GM21367 (cell line): Measurements from ENCODE around the gene CEP20.
"Not testable (repeated sequence)": the region's sequence is repeated elsewhere in the genome, so short reads cannot be mapped to it uniquely, and the experiment has no call there.

Experiments
- ATAC-seq: cut with Tn5 transposase; IDR thresholded peaks from one replicate; pipeline ENCODE4 v1.9.1; 2021; ENCODE audit not compliant: unreplicated experiment

Gene CEP20

DNA sequence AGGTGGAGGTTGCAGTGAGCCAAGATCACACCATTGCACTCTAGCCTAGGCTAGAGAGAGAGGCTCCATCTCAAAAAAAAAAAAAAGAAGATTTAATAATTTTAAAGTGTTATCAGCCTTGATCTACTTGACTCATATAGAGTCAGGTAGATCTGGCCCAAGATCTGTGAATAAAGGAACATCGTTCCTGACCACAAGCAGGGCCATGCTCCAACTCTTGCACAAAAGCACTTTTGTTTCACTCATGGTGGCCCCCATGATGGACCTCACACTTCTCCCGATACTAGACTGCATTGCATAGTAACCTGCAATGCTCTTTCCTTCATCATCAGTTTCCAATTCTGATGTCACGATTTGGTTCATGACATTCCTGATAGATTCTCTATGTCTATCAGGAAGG, 26.4 kb downstream of the CEP20 start:
- no peak for ATAC-seq

DNA sequence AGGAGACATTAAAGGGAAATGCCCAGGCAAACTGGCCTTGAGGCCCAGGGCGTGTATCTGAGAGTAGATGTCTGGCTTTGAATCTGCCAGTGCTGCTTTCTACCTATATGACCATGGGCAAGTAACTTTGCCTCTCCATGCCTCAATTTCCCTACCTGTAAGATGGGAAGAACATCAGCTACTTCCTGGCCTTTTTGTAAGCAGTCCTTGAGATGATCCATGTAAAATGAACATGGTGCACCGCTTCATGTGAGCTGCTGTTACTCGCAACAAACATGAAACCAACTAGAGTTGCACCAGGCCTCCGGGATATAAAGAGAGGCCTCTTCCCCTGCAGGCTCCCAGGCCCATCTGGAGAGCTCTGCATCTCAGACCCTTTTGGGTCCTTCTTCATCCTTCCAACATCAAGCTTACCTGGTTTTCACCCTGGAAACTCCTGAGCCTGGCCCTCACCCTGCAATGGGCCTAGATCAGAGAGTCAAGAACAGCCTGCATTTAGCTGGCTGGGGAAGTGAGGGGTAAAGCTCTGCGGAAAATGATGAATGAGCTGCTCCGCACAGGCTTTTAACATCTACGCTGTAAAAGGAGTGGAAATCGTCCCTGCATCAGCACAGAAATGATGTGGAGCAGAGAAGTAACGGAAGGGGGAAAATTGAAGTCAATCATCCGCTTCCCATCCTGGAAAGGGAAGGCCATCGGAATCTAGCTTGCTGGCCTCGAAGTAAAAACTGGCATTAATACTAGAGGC, 29.3 kb downstream of the CEP20 start:
- no peak for ATAC-seq

DNA sequence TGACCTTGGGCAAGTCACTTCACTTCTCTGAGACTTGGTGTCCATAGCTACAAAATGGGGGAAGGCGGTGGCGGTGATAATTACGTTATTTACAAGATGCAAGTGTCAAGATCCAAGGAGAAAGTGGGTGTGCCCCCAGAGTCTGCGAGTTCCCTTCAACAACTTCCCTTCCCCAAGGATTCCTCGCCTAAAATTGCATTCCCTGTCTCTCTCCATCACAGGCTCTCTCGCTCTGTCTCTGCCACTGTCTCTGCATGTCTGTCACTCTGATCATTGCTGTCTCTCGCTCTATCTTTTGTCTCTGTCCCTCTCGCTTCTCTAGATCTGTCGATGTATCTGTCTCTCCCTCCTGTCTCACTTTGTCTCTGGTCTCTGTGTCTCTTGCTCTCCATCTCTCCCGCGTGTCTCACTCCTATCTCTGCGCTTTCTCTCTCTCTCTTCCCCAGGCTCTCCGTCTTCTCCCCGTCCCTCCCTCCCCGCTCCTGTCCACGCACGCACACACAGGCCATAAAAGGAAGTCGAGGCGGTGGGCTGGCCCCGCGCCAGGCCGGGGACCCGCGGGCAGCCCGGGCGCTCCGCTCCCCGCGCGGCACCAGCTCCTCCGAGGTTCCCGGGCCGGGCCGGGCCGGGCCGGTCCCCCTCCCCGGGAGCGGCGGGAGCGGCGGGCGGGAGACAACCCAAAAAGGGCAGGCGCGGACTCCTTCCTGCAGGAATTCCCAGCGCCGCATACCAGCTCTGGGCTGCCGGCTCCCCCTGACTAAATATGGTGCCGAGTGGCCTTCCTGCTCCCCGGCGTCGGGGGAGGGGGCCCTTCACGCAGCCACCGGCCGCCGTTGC, 30.5 kb downstream of the CEP20 start:
- no peak for ATAC-seq

DNA sequence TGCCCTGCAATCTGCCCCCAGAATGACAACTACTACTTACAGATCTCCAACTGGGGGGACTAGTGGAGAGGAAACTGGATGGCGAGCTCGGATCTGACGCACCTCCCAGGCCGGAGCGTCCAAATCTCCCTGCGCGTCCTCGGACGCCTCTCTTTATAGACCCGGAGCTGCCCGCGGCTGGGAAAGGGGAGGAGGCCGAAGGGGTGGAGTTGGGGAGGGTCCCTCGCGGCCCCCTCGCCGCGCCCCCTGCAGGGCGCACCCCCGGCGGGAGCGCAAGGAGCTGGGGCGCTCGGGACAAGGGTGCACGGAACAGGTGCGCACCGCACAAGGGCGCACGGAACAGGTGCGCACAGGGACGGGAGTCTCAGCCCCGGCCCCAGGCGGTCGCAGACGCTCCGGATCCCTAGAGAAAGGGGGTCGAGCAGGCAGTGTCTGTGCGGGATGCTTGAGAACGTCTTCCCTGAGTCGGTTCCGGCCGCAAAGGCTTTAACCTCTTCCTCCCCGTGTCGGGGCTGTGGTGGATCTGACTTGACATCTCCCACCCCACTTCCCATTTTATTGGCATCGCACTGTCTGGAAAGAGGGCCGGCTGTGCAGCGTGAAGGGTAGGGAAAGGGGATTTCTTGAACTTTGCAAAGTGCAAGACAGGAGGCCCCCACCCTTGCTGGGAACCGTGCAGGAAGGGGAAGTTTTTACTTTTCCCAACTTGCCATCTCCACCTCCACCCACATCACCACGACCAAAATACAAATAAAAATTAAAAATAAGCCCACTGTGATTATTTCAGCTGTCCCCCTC, 31.3 kb downstream of the CEP20 start, which contains the start of gene MYH11:
Gene MYH11 (minus strand): TSS at position 128 of the 798 bp plus-strand sequence. CDS start 18,776 bp downstream, outside the sequence.
- ATAC-seq, result no peak

DNA sequence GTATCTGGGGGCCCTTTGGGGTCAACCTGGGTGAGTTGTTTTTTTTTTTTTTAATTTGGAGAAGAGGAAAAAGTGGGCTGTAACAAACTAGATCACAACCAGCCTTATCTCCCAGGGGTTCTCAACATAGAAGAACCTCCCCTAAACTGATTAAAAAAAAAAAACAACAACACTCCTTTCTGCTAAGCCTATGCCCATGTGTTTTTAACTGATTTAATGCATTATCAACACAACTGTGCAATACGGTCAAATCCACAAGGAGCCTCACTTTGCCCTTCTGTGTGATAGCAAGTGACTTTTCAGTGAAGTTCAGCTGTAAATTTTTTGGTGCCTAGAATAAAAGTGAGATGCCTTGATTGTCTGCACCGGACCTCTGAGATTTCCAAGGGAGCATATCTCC, 32.2 kb downstream of the CEP20 start:
- ATAC-seq, result no peak

DNA sequence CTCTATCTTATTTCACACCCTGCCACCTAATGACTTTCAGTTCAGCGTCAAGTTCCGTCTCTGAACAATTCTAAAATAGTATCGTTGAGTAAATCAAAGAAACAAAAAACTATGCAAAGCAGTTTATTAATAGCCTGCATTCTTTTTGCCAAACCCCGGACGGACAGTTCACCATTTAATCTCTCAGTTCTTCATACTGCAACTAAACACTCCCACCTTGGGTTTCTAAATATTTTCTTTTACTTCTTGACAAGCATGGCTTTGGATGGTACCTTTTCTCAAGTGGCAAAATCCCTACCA, 32.7 kb downstream of the CEP20 start:
- ATAC-seq, result peak; percentile 63

DNA sequence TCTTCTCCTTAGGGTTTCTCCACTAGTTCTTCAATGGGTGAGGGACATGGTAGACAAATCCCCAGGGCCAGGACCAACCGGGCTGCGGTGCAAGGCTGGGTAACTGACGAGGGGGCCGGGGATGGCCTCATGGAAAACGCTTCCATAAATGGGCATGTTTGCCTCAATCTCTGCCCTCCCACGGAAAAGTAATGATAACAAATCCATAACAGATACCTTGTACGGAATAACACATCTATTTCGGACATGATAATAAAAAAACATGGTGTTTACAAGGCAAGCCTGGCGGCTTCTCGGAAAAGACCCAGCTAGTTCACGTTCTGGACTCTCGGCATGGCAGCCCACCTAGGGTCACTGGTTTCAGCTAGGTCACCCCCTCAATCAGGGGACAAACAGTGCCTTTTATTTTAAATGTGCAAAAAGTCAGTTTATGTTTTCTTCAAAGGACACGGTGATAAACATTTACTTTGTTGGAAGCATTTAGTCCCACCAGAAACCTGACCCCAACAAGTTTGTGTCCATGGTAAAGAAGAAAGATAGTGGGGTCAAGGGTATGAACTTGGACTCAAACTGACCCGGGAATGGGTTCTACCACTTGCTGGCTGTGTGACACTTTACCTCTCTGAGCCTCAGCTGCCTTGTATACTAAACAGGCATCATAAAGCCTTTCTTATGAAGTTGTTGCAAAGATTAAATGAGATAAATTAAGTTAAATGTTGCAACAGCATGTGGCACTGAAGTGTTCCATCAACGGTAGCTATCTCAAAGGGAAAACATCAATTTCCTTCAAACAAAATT, 33.3 kb downstream of the CEP20 start:
- ATAC-seq, result no peak

DNA sequence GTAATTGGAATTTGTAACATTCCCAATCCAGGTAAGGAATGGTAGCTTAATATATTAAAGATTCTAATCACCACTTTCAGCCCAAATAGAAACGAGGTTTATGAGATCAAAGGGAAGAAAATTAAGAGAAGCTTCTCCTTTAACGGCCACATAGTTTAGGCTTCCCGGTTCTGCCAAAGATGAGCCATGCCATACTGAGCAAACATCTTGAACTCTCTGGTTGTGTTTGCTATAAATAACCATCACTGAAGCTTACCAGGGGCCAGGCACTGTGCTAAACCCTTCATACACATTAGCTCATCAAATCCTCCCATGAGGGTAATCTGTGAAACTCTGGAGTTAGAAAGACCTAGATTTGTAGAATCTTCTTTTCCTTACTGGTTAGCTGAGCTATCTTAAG, 34.3 kb downstream of the CEP20 start:
- no peak for ATAC-seq

DNA sequence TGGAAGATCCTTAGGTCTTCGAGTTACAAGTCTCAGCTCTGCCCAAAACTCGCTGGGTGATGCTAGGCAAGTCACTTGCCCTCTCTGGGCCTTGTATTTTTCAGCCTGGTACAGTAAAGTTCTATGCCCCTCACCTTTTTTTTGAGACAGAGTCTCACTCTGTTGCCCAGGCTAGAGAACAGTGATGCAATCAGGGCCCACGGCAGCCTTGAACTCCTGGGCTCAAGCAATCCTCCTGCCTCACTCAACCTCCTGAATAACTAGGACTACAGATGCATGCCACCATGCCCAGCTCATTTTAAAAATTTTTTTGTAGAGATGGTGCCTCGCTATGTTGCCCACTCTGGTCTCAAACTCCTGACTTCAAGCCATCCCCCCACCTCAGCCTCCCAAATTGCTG, 35.4 kb downstream of the CEP20 start:
- ATAC-seq, result no peak

DNA sequence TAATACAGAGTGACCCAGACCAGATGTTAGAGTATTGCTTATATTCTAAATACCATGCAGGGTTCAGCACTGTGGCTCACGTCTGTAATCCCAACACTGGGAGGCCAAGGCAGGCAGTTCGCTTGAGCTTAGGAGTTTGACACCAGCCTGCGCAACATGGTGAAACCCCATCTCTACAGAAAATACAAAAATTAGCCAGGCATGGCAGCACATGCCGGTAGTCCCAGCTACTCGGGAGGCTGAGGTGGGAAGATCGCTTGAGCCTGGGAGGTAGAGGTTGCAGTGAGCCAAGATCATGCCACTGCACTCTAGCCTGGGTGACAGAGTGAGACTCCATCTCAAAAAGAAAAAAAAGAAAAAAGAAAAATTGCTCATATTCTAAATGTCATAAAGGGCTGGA, 37.8 kb downstream of the CEP20 start:
- not testable (repeated sequence) for ATAC-seq

DNA sequence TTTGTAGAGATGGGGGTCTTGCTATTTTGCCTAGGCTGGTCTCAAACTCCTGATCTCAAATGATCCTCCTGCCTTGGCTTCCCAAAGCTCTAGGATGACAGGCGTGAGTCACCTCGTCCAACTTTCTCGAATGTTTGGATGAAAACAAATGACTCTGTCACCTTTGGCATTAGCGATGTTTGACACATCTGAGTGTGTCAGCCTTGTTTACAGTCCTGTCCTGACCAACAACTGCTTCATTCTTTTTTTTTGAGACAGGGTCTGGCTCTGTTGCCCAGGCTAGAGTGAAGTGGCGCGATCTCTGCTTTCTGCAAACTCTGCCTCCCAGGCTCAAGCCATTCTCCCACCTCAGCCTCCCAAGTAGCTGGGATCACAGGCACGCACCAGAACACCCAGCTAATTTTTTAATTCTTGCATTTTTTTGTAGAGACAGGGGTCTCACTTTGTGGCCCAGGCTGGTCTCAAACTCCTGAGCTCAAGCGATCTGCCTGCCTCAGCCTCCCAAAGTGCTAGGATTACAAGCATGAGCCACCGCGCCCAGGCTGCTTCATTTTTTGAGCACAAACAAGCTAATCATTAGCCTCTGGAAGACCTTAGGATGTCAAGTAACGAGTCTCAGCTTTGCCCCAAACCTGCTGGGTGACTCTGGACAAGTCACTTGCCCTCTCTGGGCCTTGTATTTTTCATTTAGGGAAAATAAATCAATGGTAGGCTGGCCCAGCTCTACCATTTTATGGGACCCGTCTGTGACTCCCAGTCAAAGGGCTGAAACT, 39.0 kb downstream of the CEP20 start:
- no peak for ATAC-seq

DNA sequence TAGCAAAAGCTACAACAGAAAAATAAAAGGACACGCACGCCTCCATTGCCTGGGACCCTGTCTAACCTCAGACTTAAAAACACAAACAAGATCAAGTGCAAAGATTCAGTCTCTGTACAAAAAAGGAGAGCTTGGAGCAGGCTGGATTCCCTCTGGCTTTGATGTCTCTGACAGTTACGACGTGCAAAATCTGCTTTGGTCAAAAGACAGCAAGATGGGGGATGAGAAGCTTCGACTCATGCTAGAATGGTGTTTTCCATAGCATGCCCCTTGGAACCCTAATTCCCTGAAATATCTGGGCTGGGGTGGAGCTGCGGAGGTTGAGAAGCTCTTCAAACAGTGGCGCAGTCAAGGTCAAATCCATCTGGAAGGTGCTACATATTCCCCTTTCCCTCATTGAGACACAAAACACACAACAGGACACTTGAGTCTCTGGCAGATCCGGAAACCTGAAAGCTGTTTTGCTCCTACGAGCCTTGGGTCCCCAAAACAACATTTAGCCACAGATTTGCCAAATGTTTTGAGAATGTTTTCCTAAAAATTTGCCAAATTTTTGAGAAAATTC, 40.7 kb downstream of the CEP20 start:
- no peak for ATAC-seq

DNA sequence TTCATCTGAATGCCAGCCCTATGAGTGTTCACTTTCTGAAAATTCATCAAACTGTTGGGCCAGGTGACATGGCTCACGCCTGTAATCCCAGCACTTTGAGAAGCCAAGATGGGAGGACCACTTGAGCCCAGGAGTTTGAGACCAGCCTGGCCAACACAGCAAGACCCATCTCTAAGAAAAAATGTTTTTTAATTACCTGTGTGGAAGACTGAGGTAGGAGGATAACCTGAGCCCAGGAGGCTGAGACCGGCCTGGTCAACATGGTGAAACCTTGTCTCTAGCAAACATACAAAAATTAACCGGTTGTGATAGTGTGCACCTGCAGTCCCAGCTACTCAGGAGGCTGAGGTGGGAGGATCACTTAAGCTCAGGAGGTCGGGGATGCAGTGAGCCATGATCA, 41.9 kb downstream of the CEP20 start:
- ATAC-seq, result no peak

DNA sequence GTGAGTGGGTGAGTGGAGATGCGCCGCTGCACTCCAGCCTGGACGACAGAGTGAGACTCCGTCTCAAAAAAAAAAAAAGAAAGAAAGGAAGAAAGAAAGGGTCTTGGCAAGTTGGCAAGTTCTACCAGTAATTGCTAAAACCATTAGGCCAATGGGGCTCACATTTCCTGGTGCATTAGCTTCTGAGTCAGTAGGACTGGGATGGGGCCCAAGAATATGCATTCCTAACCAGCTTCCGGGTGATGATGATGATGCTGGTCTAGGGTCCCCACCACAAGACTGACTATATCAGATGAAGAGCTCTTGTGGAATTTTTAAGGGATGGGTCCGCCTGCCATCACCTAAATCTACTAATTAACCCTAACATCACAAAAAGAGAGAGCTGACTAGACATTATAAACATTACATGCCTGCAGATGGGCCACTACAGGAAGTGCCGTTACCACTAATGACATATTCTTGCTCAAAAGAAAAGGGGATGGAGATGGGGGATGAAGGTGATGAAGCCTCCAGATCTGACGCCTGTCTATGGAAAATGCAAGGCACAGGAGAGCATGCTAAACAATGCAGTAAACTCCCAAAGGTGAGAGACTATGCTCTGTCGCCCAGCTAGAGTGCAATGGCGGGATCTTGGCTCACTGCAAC, 44.6 kb downstream of the CEP20 start:
- ATAC-seq, result no peak

DNA sequence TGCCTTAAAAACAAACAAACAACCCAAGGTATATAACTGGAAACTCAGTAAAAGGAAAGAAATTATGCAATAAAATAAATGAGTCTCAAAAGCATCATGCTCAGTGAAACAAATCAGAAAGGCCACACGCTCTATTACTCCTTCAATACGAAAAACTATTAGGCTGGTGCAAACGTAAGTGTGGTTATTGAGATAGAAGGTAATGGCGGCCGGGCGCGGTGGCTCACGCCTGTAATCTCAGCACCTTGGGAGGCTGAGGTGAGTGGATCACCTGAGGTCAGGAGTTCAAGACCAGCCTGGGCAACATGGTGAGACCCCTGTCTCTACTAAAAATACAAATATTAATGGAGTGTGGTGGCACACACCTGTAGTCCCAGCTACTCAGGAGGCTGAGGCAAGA, 49.2 kb downstream of the CEP20 start:
- ATAC-seq, result not testable (repeated sequence)

DNA sequence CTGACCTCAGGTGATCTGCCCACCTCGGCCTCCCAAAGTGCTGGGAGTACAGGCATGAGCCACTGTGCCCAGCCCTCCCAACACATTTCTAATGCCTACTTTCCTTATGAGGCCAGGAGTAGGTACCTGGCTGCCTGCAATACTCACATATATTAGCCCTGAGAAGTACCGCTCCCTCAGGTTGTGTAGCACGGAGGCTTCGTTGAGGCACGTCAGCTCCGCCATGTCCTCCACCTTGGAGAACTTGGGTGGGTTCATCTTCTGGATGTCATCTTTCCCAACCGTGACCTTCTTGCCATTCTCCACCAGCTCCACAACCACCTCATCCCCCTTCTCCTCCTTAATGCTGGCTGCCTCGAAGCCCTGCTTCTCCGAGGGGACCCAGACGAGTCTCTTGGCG, 50.6 kb downstream of the CEP20 start:
- ATAC-seq, result no peak

DNA sequence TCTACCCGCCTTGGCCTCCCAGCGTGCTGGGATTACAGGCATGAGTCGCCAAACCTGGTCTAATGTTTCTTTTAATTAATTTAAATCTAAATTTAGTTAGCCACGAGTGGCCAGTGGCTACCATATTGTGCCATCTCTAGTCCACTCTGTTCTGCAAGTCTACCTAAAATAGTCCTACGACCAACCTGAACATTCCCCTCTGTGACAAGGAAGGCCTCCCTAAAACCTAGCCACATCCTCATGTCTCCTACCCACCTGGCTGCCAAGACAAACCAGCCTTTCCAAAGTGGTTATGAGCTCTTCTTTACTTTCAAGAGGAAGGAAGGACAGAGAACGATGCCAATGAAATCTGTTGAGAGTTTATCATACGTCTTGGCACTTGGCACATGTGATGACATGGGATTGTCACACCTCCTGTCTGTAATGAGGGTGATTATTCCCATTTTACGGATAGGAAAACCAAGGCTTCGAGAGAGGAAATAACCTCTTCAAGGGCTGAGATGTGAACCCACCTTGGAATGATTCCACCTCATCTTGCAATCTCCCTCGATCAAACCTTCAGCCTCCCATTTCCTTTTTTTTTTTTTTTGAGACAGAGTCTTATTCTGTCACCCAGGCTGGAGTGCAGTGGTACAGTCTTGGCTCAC, 51.3 kb downstream of the CEP20 start:
- no peak for ATAC-seq

DNA sequence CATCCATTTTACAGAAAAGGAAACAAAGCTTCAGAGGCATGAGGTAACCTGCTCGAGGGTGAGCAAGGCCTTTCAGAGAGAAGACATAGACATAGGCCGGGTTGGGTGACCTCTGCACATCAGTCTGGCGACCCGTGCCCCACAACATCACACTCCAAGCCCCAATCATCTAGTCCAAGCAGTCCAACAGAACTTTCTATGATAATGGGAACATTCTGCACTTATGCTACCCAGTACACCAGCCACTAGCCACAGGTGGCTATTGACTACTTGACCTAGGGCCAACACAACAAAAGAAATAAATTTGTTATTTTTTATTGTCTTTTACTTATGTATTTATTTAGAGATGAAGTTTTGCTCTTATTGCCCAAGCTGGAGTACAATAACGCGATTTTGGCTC, 52.3 kb downstream of the CEP20 start:
- no peak for ATAC-seq
